NCI-H1105 (cell line): ENCODE measurements around the gene SMYD4.
"Not testable (repeated sequence)": the region's sequence is repeated elsewhere in the genome, so short reads cannot be mapped to it uniquely, and the experiment has no call there.

Experiments used
- DNase-seq: peaks from one replicate; lab custom pipeline; 2025; lab: John Stamatoyannopoulos, UW

SMYD4 gene

GRCh38 chr17:1753767-1754429 is 75.8 kb downstream of the SMYD4 start:
- no peak for DNase-seq

DNA sequence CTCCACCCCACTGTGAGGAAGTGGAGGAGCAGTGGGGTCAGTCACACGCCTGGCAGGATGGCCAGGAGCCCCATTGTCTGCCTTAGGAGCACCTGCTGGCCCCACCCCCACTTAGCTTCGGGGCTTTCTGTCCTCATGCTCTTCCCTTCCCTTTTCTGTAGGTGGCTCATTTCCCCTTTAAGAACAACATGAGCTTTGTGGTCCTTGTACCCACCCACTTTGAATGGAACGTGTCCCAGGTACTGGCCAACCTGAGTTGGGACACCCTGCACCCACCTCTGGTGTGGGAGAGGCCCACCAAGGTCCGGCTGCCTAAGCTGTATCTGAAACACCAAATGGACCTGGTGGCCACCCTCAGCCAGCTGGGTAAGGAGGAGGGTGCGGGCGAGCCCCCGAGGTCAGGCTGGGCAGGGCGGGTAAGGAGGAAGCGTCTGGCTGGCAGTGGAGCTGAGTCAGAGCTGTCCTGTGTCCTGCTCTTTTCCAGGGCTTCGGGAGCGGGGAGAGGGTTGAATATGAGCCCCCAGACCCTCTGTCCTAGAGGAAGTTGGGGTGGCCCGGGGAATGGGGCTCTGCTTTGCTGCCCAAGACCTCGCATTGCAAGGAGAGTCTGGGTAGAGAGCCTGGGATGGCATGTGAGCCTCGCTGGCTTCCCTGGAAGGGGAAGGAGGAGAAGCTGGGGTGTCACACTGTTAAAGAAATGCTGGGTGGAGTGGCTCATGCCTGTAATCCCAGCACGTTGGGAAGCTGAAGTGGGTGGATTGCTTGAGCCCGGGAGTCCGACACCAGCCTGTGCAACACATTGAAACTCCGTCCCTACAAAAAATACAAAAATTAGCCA is 77.1 kb downstream of the SMYD4 start:
- DNase-seq: no peak

DNA sequence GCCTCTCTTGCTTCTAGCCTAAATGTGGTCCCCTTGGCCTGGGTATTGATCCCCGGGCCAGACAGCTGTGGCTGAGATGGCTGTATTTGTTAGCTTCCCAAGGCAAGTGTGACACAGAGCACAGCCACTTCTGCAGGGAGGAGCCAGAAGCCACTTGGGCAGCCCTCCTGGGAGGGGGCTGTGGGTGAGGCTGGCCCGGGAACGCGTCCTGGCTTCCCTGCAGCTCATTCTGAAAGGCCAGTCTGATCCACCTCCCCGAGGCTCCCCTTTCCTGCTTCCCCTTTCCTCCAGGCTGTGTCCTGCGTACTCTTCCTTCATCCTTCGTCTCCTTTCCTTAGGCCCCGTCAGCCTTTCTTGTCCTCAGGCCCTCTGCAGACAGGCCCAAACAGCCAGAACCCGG is 79.1 kb downstream of the SMYD4 start:
- DNase-seq: no peak

GRCh38 chr17:1746975-1747543 is 82.6 kb downstream of the SMYD4 start:
- no peak for DNase-seq

DNA sequence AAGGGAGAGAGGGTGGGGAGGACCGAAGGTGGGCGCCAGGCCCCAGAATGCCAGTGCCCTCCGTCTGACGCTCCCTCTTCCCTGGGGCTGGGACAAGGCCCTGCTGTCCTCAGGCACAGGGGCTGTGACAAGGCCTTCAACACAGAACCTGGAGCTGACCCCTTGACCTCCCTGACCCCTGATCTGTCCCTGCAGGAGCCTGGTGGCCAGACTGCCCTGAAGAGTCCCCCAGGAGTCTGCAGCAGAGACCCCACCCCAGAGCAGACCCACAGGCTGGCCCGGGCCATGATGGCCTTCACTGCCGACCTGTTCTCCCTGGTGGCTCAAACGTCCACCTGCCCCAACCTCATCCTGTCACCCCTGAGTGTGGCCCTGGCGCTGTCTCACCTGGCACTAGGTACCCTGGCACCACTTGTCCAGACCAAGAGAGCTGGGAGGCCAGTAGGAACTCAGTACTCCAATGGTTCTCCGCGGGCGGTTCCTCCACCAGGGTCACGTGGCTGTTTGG is 84.1 kb downstream of the SMYD4 start:
- DNase-seq: no peak

DNA sequence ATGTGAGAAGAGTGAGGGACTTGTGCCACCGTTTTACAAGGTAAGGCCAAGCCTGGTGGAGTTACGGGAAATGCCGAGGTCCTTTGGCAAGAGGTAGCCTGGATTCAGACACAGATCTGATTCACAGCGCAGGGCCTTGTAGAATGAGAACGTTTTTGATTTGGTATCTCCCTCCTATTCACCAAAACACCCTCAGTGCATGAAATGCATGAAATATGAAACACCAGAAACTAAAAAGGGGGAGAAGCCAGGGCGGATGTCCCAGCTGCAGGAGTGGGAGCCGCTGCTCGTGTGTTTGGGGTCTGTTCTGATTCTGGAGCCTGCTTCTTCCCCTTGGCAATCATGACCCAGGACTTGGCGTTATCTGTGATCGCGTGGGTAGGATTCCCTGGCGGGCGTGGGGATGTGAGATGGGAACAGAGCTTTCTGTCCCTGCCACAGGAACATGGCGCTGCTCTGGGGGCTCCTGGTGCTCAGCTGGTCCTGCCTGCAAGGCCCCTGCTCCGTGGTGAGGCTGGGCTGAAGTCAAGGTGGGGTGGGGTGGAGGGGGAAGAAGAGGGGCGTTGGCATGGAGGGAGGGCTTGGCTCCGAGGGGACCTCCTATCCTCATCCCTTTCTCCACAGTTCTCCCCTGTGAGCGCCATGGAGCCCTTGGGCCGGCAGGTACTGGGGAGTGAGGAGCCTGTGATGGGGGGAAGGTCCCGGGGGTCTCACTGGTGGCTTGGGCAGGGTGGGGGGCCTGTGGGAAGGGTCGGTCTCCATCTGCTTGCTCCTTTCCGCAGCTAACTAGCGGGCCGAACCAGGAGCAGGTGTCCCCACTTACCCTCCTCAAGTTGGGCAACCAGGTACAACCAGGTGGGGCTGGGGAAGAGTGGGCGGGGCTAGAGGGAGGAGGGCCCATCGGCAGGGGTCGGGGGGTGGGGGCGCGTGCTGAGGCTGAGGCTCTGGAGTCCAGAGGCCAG is 84.9 kb downstream of the SMYD4 start:
- DNase-seq: no peak

DNA sequence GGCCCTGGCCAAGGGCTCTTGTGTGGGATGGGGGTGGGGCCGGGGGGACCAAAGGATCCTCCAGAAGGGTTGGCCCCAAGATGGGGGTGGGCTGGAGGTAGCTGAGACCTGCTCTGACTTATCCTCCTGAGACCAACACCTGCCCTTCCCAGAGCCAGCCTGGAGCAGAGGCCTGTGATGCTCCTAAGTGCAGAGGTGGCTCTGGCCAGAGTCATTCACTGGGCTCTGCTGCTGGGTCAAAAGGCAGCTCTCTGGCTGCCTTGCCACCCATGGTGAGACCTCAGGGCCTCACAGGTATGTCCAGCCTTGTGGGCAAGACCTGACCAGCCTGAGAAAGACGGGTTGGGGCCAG is 86.6 kb downstream of the SMYD4 start:
- no peak for DNase-seq

DNA sequence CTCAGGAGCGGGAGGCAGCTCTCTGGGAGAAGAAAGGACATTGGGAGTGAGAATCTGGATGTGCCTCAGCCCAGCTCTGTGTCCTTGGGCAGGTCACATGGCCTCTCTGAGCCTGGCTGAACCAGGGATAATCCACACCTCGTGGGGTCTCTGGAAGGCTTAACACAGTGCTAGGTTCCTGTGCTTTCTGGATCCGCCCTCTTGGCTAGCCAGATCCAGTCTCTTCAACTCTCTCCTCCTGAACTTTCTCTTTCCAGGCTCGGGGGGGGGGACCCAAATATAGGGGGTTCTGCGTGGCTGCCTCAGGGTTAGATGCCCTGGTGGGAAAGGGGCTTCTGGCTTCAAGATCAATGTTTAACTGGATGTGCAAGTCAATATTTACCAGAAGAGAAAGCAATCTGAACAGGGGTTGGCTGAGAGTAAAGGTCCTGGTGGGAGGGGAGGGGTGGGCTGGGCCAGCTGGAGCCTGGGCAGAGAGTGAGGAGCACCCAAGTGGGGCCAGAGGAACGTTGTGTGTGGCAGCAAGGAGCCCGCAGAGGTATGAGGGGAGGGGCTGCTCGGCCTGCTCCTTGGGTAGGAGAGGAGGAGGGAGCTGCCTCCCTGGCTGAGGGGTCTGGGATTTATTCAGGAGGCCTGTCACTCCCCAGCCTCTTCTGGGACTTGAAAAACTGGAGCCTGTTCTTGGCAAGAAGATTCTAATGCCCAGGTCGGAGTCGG is 87.2 kb downstream of the SMYD4 start, which contains the start of gene SERPINF2:
Gene SERPINF2 (plus strand): TSS at position 501 of the 717 bp plus-strand sequence. CDS start 2,125 bp downstream, outside the sequence.
- DNase-seq: no peak

DNA sequence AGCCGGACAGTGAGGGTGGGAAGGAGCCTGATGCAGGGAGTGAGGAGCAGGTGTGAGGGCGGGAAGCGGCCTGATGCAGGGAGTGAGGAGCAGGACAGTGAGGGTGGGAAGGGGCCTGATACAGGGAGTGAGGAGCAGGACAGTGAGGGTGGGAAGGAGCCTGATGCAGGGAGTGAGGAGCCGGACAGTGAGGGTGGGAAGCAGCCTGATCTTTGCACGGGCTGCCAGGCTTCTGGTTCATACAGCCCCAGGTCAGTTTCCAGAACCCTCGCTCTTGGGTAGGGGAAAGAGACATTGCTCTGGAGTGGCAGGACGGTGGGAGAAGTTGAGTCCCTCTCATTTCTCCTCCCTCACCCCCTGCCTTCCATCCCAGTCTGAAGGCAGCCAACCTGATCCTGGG is 87.8 kb downstream of the SMYD4 start:
- DNase-seq: not testable (repeated sequence)

GRCh38 chr17:1737531-1738291 is 92.0 kb downstream of the SMYD4 start:
- no peak for DNase-seq

GRCh38 chr17:1736348-1737281 is 93.1 kb downstream of the SMYD4 start:
- no peak for DNase-seq

DNA sequence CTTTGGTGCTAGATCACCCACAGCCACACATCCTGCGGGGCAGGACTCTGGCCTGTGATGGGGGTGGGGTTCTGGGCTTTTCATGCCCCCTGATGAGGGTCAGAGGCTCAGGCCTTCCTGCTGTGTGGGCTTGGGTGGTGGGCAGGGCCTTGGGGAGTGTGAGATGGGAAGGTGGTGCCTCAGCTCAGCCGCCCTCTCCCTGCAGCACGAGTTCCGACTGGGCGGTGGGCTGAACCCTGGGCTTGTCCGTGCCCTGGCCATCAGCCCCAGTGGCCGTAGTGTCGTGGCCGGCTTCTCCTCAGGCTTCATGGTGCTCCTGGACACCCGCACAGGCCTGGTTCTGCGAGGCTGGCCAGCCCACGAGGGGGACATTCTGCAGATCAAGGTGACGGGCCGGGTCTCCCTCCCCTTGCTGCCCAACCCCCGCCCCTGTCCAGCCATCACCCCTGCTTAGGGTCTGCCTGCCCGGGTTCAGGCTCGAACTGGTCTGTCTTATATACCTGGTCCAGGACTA is 93.8 kb downstream of the SMYD4 start:
- no peak for DNase-seq

DNA sequence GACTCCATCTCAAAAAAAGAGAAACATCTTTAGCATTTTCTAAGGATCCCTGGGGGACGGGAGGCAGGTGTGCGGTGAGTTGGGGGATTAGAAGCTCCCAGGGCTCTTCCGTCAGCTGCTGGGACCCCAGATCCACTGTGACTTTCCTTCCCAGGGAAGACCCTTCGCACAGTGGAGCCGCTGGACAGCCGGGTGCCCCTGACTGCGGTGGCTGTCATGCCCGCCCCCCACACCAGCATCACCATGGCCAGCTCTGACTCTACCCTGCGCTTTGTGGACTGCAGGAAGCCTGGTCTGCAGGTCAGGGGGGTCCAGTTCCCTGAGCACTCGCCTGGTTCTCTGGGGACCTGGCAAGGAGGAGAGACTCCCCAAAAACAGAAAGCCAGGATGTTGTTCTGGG is 94.3 kb downstream of the SMYD4 start:
- DNase-seq: no peak

GRCh38 chr17:1733759-1734158 is 95.9 kb downstream of the SMYD4 start:
- DNase-seq: no peak

DNA sequence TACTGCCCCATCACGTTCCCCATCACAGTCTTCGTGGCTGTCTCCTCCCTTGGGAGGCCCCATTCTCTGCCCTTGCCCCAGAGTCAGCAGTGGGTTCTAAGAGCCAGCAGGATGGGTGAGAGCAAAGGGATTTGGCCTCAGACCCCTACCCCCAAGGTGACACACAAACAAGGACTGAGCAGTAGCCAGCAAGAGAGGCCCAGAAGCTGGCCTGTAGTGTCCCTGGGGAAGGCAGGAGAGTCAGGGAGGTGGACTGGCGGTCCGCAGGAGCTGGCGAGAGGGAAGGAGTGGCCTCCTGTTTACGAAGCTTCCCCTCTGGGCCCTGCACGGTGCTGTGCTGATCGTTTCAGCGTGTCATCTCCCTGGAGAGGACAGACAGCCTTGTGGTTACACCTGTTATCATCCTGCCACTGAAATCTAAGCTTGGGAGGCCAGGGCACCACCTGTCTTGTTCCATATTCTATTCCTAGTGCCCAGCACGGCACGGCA is 96.8 kb downstream of the SMYD4 start:
- DNase-seq: no peak

DNA sequence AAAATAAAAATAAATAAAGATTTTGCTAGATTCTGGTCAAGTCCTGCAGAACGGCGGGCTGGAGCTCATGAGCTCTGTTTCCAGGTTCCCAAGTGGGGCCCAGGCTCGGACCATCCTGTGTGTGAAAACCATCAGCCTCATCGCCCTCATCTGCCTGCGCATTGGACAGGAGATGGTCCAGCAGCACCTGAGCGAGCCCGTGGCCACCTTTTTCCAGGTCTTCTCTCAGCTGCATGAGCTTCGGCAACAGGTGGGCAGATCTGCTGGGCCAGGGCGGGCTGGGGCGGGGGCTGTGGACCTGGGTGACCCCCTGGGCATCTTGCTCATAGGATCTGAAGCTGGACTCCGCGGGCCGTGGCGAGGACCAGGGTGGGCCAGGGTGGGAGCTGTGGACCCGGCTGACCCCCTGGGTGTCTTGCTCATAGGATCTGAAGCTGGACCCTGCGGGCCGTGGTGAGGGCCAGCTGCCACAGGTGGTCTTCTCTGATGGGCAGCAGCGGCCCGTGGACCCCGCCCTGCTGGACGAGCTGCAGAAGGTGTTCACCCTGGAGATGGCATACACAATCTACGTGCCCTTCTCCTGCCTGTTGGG is 97.4 kb downstream of the SMYD4 start:
- DNase-seq: no peak

DNA sequence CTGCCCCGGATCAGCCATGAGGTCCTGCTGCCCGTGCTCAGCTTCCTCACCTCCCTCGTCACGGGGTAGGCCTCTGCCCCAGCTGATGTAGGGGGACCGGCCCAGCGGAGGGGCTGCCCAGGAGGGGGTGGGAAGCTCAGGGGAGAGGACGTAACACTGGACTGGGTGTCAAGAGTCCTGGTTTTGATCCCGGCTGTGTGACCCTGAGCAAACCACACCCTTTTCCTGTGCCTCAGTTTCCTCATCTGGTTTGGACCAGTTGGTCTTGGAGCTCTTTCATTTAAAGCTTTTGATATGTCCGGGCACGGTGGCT is 98.6 kb downstream of the SMYD4 start:
- DNase-seq: no peak

DNA sequence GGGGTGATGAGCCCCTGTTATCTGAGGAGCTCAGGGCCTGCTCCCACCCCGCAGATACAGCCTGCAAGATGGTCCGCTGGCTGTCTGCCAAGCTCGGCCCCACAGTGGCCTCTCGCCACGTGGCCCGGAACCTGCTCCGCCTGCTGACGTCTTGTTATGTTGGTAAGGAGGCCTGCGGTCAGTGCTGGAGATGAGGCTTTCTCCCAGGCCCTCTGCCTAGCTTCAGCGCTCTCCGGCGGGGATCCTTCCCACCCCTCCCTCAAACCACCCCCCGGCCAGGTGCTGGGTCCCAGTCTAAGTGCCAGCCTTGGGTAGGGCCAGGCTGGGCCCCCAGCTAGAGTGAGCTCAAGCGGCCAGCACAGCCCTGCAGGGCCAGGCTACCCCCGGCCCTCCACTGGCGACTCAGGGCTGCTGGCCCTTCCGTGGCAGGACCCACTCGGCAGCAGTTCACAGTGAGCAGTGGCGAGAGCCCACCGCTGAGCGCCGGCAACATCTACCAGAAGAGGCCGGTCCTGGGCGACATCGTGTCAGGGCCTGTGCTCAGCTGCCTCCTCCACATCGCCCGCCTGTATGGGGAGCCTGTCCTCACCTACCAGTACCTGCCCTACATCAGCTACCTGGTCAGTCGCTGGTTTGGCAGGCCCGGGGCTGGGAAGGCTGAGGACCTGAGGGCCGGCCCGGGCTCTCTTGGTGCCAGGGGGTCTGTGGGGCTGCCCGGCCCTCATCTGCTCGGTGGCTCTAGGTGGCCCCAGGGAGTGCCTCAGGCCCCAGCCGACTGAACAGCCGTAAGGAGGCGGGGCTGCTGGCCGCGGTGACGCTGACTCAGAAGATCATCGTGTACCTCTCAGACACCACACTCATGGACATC is 99.1 kb downstream of the SMYD4 start:
- DNase-seq: no peak
